HG02642 (cell line): ENCODE data around the gene NPTXR.

Experiments used
- ATAC-seq: cut with Tn5 transposase; IDR thresholded peaks from one replicate; pipeline ENCODE4 v1.9.1; 2021; ENCODE audit warnings: mild to moderate bottlenecking; ENCODE audit not compliant: unreplicated experiment, poor library complexity

The NPTXR gene

DNA sequence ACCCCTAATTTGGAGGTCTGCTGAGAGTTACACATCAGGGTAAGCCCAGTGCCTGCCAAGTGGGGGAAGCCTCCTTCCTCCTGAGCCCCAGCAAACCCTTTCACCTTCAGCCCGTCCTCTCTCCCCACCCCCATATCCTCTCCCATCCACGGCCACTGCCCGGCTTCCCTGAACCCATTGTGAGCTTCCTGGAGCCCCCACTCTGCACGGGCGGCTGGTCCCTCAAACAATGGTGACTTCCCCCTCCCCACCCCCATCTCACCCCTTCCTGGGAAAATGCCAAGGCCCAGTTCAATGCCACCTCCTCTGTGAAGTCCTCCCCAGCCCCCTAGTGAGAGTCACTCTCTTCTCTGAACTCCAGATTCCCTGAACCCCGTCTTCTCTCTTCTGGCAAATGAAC is 67.7 kb downstream of the NPTXR start:
- ATAC-seq, result no peak

DNA sequence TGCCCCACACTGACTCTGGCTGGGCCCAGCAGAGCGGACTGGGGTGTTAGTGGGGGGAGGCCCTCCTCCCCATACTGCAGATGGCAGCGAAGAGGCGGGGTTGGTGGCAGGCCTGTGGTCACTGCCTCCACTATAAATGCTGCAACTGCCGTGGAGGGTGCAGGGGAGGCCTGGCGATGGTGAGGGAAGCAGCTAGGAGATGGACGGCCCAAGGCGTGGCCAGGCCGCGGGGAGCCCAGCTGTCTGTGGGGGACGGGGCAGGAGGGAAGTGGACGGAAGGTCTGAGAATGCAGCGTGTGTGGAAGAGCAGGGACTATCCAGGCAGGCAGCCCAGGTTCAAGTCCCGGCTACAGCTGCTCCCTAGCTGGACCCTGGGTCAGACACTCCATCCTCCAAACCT is 68.2 kb downstream of the NPTXR start:
- ATAC-seq, result no peak

DNA sequence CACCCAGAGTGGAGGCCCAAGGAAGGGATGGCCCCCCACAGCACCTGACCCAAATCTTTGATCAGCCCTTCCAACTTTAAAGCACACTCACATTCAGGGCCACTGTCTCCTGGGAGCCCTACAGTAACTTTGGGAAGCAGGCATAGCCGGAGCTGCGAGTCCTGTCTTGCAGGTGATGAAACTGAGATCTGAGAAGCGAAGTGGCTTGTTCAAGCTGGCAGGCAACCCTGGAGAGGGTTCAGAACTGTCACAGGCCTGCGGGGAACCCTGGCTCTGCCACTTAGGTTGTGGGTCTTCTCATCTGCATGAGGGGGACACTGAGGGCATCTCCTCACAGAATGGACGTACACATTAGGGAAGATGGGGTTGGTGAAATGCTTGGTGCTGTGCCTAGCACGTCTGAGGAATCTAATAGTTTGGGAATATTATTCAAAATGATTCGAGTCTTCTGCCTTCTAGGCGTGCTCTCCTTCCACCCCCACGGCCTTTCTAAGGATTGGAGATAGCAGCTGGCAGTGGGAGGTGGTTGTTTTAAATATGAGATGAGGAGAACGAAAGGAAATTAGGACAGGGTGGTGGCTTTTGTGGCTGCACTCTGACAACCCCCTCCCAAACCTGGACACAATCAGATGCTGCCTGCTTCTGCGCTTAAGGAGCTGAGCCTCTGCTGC is 69.2 kb downstream of the NPTXR start:
- ATAC-seq, result no peak

DNA sequence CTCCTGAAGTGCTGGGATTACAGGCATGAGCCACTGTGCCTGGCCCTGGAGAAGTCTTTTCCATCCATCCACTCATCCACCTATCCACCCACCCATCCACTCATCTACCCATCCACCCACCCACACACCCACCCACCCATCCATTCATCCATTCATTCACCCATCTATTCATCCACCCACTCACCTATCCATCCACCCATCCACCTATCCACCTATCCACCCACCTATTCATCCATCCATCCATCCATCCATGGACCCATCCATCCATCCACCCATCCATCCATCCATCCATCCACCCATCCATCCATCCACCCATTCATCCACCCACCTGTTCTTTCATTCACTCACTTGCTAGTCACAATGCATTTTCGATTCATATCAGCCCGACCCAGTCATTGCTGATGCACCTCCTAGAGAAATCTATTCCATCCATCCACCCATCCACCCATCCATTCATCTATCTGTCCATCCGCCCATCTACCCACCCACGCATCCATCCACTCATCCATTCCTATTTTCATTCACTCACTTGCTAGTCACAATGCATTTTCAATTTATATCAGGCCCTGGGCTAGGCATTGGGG is 70.4 kb downstream of the NPTXR start:
- ATAC-seq, result no peak

DNA sequence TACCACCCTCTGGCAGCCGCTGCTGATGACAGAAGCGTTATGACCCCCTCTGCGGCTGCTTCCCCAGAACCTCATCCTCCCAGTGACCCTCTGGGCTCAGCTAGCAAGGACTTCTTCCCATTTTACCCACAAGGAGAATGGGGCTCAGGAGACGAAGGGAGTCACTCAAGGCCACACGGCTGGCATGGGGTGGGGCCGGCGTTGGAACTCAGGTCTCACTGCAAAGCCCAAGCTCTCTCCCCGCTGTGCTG is 71.3 kb downstream of the NPTXR start:
- ATAC-seq, result no peak

DNA sequence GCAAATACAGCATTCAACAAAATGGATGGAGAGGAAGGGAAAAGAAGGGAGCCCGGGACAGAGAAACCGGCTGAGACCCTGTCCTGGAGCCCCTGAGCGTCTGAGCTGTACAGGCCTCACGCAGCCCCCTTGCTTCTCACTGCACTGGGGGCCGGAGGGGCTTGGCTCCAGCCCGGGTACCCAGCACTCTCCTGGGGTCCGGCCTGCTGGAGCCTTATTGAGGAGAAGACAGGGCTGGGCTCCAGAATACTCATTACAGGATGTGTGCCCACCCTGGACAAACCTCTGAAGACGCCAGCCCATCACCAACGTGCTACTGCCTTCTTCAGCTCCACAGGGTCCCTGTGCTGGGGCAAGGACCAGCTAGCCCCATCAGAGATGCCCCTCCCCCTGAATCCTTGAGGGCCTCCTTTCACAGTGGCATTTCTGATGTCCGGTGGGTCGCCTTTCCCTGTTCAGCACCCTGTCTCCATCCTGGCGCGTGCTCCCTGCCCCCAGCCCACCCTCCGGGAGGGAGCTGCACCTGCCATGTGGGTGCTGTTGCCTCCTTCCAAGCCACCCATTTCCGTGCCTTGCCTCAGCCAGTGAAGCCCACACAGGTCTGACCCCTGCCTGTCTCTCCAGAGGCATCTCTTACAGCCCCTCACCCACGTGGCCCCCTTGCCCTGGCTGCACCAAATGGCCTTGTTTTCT is 73.4 kb downstream of the NPTXR start:
- no peak for ATAC-seq
